ENCODE data around the gene KCNA5.
A peak's percentile ranks its signal among the peaks of the same experiment; 100 is the strongest.

The KCNA5 gene
- total RNA-seq: 0 to 0.66 (median 0) reads per million in 17 experiments

DNA sequence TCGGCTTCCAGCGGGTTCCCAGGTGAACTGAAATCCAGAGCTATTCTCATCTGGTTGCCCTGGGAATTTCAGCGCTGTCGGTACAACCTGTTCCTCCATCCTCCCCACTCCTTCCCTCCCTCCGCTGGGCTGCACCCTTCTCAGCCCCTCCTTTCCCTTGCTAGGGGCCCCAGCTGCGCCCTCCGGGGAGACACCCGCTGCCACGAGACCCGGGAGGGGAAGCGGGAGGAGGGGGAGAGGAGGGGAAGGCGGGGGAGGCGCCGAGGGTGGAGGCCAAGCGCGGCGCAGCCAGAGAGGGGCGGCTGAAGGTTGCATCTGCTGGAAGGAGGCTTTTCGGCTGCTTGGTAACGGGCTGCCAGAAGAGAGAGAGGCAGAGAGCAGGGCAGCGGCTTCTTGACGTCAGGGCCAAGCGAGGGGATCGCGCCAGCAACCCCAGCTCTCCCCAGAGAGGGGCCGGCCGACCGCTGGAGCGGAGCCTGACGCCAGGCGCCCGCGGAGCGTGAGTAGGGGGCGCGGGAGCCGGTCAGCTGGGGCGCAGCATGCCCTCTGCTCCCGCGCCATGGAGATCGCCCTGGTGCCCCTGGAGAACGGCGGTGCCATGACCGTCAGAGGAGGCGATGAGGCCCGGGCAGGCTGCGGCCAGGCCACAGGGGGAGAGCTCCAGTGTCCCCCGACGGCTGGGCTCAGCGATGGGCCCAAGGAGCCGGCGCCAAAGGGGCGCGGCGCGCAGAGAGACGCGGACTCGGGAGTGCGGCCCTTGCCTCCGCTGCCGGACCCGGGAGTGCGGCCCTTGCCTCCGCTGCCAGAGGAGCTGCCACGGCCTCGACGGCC, at the start of gene KCNA5:
Gene KCNA5, plus strand, starts transcription at position 291 of the 831 bp plus-strand sequence. Its CDS starts 269 bp downstream, at position 560.
- peak in 1 of 4 experiments; percentile 5 for DNase-seq

DNA sequence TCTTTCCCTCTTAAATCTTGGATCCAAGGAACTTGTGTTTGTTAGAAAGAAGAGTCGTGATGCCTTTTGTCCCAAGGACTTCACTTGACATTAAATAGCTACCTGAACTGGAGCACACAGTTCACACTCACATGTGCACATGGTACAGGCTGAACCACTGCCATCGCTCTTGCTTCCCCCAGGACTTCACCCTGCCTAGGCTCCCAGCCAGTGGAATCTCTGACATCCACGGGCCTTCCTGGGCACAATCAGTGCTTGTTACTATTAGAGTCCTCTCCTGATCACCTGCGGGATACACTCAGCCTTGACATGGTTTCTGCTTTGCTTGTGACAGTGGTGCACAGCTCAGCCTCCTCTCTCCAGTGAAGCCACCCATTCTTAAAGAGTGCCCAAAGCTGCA, 49.1 kb upstream of the KCNA5 start:
- no peak for DNase-seq

DNA sequence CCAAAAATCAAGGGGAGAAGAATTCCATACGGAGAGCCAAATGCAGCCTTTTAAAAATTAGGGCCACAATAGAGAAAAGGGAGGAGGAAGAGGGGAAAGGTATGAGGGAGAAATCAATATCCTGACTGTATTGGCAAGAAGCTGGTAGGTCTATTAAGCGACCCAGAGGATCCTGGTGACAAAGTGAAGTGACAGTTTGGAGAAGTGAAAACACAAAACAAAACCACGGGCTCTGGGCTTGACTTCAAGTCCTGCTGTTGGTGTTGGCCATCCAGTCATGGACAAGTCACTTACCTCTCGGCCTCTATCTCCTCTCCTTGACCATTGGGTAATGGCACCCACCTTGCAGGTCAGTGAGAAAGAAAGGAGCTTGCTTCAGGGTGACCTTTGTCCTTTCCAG, 47.0 kb upstream of the KCNA5 start:
- DNase-seq: peak in 1 of 4 experiments; percentile 9

DNA sequence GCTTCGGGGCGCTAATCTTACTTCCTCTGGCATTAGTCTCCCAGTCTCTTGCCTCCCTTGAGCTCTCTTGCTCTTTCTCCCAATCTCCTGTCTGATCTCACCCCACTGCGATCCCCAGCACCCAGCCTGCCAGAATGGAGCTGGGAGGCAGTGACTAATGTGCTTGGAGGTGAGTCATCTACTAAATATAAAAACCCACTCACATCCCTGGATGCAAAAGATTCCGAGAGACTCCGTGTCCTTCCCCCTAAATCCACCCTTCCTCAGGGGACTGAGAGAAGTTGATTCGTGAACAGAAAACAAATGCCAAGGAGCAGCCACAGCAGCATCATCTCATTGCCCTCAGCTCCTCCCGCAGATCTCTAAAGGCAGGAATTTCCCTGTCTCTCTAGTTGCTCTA, 45.7 kb upstream of the KCNA5 start:
- DNase-seq: no peak

DNA sequence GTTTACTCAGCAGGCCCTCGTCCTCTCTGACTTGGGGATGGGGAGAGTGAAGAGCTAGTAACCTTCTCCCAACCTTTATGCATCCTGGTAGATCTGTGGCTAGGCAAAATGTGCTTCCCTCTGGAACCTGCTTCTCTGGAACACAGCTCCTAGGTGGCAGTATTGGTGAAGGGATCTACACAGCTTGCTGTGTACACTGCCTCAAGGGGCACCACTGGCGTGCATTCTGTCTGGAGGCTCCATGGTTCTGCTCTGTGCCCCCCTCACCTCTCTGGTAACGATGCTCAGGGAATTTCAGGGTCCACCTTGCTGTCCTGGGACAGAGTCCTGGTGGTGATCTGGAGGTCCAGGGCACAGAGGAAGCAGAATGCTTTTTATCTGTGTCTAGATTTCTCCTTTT, 43.5 kb upstream of the KCNA5 start:
- no peak for DNase-seq

DNA sequence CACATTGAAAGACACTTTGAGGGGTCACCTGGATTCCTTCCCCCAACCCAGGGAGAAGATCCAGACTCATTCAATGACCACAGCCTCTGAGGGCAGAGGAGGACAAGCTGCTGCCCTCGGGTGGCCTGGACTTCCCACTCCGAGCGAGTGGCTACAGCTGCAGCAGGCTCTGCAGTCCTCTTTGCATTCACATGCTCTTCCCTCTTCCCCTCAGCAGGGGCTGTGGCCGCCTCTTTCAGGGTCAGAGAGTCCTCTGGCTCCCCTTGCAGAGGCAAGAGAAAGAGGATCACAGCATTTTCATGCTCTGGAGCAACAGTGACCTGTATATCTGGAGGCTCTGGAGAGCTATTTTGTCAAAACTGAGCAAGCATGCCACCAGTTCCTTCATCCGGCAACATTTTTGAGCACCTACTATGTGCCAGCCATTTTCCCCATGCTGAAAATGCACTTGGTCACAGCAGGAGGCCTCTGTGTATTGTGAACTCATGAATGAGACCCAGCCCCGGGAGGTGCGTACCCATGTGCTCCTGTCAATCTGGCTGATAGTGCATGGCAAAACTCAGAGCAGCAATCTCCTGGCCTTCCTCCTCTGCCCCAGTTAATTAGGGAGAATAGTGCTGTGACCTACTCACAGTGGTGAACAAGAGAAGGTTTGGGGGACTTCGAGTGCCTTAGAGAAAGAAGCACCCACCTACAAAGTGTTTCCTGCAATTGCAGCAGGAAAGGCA, 42.9 kb upstream of the KCNA5 start:
- DNase-seq: no peak

DNA sequence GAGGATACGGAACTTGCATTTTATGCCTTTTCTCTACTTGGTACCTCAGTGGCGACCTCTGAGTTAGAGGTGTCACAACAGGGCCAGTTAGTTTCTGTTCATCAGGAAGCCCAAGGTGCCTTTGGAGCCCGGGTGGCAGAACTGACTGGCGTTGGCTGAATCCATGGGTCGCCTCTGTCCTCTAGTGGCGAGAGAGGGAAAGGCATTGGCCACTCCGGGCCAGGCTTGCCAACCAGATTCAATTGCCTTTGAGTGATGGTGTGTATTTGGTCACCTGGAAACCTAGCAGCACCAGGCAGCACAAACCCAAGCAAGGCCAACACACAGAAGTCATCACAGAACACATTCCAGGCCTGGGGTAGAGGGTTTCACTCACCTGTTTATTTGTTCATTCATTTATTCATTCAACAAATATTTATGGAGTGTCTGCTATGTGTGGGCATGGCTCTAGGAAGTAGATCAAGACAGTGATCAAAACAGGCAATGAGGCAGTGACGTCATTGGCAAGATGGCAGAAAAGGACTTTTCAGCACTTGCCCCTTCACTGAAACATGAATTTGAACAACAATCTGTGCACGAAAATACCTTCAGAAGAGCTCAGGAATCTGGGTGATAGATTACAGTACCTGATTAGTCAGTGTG, 40.5 kb upstream of the KCNA5 start:
- peak; percentile 65 to 80 (median 70) for DNase-seq

DNA sequence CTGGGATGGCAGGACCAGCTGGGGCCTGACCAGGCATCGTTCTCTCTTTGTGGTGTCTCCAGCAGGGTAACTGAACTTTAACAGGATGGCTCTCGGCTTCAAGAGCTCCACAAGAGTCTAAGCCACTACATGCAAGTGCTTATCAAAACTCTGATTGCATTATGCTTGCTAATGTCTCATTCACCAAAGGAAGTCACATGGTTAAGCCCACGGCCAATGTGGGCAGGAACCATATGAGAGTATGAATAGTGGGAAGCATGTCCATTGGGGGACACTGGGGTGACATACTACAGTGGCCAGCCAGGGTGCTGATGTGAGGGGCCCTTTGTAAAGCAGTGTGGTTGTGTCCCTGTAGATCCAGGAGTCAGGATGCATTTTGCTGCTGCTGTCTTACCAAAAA, 35.0 kb upstream of the KCNA5 start:
- peak; percentile 18 to 43 (median 34) for DNase-seq

DNA sequence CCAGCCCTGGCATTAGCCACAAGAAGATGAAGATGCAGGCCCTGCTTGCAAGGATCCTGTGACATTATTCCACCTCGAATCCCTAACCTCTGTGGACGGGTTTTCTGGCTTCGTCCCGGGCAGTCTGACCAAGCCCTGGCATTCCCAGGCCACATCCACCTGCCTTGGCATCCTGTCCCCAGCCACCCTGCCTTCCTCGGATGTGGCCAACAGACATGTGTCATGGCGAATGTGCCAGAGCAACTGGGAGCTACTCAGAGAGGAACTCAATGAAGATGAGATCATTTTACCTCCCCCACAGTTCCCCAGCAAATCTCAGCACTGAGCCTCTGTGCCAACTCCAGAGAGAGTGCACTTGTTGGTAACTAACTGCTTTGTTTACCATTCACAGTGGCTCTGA, 33.5 kb upstream of the KCNA5 start:
- peak; percentile 52 to 68 (median 61) for DNase-seq

DNA sequence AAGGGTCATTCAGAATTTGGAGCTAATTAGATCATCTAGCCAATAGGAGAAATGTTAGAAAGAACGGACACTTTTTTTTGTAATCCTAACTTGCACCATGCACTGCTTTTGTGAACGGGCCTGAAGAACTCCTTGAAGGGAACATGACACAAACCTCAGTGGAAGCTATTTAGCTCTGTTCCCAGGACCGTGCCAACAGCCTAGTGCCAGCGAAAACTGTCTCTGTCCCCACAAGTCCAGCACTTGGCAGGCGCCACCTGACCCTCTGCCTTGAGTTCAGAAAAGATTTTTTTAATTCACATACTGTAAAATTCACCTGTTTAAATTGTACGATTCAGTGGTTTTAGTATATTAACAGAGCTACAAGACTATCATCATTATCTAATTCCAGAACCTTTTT, 31.3 kb upstream of the KCNA5 start:
- no peak for DNase-seq

DNA sequence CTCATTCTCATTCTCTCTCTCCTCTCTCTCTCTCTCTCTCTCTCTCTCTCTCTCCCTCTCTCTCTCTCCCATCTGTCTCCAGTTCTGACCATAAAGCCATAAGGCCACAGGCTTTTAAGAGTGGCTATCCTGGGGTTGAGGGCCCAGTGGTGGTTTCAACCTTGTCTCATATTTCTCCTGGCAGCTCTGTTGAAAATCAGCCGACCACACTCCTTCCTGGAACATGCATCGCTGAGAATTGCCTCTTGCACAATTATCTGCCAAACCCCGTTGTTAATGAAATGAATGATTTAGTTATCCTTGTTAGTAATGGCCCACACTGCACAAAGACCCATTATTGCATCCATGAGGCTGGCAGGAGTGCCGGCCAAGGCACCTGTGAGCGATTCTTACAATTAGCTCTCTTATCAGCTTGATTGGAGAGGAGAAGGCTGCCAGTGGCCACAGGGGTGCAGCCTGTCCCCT, 30.4 kb upstream of the KCNA5 start:
- DNase-seq: no peak

DNA sequence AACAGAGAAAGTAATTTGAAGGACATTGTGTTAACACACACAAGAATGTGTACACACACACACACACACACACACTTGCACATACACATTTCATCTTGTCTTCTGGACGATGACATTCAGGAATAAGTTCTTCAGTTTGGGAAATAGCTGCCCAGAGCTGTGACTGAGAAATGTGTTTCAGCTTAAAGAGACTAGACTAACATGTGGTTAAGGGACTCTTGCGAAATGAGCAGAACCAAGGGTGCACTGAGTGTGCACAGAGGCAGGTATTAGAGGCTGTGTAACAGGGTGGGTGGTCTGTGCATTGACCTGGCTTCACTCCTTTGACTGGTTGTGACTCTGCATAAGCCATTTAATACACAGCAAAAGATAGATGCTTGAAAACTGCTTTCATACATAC, 29.4 kb upstream of the KCNA5 start:
- peak in 1 of 4 experiments; percentile 26 for DNase-seq

DNA sequence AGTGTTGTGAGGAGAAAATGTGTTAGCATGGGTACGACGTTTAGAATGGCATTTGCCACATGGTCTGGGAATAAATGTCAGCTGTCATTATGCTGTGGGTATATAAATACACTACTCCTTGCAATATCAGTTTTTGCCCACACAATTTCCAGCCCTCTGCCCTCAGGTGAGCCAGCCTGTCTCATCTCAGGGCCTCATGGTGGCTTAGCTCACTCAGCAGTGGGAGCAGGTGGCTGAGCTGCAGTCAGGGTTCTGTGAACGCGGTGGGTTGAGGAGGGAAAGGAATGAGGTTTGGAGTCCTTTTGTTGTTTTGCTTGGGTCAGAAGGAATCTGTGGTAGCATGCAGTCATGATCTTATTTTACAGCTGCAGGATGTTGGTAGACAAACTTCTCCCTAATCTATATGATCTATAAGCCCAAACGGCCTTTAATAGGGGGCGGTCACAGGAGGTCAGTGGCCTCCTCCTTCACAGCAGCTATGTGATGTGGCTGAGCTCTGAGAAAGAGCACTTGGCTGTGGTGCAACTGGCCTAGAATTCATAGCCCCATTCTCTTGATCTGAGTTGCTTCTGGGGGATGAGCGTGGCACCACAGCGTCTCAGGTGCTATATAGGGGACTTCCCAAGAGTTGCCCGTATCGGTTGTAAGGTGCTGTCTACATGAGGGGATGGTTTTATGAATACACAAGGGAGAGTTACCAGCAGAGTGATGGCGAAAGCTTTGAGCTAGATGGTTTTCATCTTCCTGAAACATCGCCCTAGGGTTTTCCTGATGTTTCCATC, 27.8 kb upstream of the KCNA5 start:
- no peak for DNase-seq

DNA sequence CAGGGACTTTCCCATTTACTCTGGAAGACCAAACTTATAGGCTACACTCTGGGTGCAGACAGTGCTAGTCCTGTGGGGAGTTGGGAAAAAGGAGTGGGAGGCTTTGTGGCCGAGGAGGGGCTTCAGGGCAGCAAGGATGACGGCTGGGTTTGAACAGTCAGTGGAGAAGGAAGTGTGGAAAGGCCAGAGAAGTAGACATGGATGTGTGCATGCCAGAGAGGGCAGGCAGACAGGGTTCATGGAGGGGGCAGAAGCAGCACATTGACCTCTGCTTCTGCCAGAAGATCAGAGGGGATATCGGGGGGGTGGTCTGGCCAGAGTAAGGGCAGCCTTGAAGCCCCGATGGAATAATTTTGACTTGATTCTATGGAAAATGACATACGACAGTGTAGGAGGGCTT, 27.2 kb upstream of the KCNA5 start:
- DNase-seq: no peak

DNA sequence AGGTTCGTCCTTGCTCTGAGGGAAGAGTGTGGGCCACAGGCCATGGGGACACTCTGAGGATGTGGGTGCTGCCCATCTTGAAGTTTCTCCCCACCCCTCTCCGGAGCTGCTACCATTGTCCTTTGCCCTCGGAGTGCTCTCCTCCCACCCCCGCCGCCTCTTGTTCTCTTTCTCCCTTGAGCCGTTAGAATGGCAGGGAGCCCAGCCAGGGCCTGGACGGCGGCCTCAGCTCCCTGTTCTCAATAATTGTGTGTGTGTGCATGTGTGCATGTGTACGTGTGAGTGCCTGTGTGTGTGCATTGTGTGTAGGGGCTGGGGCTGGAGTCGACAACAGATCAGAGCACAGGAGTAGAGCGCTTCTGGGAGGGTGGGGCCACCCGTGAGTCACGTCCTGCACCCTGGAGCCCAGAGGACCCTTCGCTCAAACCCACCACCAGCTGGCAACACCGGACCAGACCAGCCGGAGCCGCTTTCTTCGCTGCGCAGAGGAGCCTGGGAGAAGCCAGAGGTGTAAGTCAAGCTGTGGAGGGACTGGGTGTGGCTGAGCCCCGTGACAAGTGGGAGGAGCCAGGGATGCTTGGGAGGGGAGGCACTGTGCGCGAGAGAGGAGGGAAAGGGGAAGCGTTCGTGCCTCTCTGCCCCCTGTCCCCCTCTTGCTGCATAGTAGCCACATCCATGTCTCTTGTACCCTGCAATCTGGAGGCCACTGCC, 25.9 kb upstream of the KCNA5 start:
- DNase-seq: no peak

DNA sequence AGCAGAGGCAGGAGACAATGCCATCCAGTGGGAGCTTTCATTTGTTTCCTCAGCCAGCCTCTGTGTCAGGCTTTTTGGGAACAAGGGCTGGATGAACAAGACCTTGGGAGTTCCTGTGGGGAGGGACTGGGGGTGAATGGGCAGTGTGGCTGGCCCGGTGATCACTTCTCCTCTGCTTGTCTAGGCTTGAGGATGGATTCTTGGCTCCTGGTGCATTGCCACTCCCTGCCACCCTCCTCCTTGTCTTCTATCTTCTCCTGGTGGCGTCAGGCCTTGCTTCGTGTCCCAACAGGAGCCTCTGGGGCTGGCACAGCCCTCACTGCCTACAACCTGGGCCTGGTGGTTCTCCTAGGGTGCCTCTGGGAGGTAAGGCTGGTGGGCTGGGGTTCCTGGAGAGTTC, 25.0 kb upstream of the KCNA5 start:
- no peak for DNase-seq

DNA sequence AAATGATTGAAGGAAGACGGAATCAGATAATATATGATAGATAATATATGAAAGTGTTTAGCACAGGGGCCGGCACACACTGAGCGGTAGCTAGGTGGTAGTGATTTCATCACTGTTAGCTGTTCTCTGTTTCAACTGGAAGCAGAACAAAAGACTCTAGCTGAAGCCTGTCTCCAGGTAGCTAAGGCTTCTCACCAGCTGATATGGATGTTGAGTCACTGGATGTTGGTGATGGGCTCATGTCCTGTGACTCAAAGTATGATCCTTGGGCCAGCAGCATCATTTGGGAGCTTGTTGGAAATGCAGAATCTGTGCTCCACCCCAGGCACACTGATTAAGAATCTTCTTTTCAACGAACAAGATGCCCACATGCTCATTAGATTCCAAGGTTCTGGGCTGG, 21.7 kb upstream of the KCNA5 start:
- DNase-seq: no peak

DNA sequence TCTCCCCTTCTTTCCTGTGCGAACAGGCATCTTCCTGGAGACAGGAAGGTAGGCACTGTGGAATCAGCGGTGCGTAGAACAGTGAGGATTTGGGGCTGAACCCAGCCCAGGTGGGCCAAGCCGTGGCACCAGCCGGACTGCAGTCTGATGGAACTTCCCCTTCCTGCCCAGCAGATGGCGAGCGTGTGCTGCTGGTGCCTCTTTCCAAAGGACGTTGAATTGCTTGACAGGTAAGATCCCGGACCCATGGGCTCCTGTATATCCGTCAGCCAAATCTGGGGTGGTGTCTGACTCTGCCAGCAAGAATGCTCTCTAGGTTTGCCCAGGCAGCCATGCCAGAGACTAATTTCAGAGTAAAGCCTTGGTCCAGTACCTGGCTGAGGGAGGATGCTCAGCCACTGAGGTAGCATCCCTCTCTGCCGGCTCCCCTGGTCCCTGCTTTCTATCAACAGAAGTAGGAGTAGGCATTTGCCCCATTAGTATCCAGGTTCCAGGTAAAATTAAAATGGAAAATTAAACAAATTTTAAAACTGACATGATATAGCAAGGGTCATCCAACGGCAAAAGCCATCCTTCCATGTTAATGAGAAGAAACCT, 21.1 kb upstream of the KCNA5 start:
- peak; percentile 52 to 73 (median 64) for DNase-seq

DNA sequence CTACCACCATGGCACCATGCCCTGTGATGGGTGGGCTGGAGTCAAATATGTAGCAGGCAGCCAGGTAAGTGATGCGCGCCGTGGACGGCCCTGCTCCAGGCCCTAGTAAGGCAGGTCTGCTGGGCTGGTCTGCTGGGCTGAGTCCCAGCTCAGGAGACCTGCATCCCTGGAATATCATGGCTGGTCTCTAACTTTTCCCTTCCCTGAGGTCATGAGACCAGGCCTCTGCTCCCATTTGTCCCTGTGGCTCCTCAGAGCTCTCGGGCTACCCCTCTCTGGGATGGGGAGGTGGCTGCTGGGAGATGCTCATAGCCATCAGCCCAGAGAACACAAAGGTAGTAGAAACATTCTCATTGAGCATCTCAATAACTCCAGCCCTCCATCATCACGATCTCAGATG, 19.8 kb upstream of the KCNA5 start:
- DNase-seq: no peak

DNA sequence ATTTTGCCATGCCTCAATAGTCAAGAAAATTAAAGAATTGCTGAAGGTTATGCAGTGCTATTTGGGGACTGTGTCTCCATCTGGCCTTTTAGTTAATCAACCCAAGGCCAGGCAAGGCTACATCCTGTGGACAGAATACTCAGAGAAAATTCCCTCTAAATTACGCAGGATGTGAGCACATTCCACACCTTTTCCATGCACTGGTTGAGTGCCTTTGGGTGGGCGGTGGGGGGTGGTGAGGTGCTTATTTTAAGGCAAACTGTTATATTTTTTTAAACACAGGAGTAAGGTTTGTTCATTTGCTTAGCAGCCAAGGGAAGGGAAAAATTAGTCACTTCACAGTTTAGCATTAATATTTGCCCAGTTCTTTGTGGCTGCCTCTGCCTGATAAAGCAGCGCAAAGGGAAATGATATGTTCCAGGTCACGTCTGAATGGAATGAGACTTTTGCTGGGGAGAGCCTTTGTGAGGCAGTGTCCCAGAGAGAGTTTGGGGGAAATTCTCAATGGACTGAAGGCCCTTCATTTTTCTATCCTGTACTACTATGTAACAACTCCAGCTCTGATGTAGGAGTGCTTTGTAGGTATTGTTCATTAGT, 17.2 kb upstream of the KCNA5 start:
- no peak for DNase-seq

Data from suppressor macrophage (primary cell).